ENCODE data around the gene EFTUD2. TPM values are rescaled to one million over a fixed set of nuclear protein-coding genes. Genes with fewer than 3 reads are reported as not detected.

The EFTUD2 gene
- total RNA-seq, 1 donor from 2014 or later, result 68.1 TPM

- DNase-seq (ENCODE audit: missing footprints) (no peak), ATAC-seq (no peak)
- intact Hi-C loops (cut with DNase I), result loop anchor here (1.0 to 5.0 kb wide), 3 partner anchors 34 to 91 kb away; partner anchors contain the start of gene GJC1
These were observed 33.3 kb downstream of the EFTUD2 start for GRCh38 chr17:44865931-44866330.

GRCh38 chr17:44865231-44865660, 34.0 kb downstream of the EFTUD2 start:
- ATAC-seq (peak; percentile 61), DNase-seq (ENCODE audit: missing footprints) (peak; percentile 78)
- intact Hi-C loops (cut with DNase I), result loop anchor here (1.0 to 5.0 kb wide), 3 partner anchors 33 to 90 kb away; partner anchors contain the start of gene GJC1

- no peak for ATAC-seq
- DNase-seq (ENCODE audit: missing footprints), result no peak
- intact Hi-C loops (cut with DNase I), result loop anchor here (1.0 to 5.0 kb wide), 3 partner anchors 33 to 90 kb away; partner anchors contain the start of gene GJC1
These were observed 34.4 kb downstream of the EFTUD2 start for GRCh38 chr17:44864831-44865230.

GRCh38 chr17:44863061-44863918, 36.0 kb downstream of the EFTUD2 start:
- no peak for ATAC-seq
- no peak for DNase-seq (ENCODE audit: missing footprints)
- intact Hi-C loops (cut with DNase I), result no loop called here

- DNase-seq (ENCODE audit: missing footprints), result no peak
- ATAC-seq, result no peak
- intact Hi-C loops (cut with DNase I), result no loop called here
These were observed 36.8 kb downstream of the EFTUD2 start for GRCh38 chr17:44862278-44862914.

GRCh38 chr17:44859701-44860100, 39.5 kb downstream of the EFTUD2 start:
- intact Hi-C loops (cut with DNase I), result no loop called here
- DNase-seq (ENCODE audit: missing footprints), result no peak
- no peak for ATAC-seq

- intact Hi-C loops (cut with DNase I), result no loop called here
- no peak for ATAC-seq
- no peak for DNase-seq (ENCODE audit: missing footprints)
These were observed 45.1 kb downstream of the EFTUD2 start for GRCh38 chr17:44854192-44854591.

- intact Hi-C loops (cut with DNase I), result no loop called here
- DNase-seq (ENCODE audit: missing footprints), result no peak
- peak; percentile 53 for ATAC-seq
These were observed 48.6 kb downstream of the EFTUD2 start for GRCh38 chr17:44850612-44851011.

GRCh38 chr17:44850025-44850424, 49.2 kb downstream of the EFTUD2 start:
- intact Hi-C loops (cut with DNase I), result no loop called here
- no peak for ATAC-seq
- DNase-seq (ENCODE audit: missing footprints), result no peak

GRCh38 chr17:44848961-44849489, 50.2 kb downstream of the EFTUD2 start:
- intact Hi-C loops (cut with DNase I), result no loop called here
- ATAC-seq (no peak), DNase-seq (ENCODE audit: missing footprints) (no peak)

- intact Hi-C loops (cut with DNase I), result no loop called here
- ATAC-seq (no peak), DNase-seq (ENCODE audit: missing footprints) (no peak)
These were observed 50.9 kb downstream of the EFTUD2 start for GRCh38 chr17:44848257-44848795.

- peak; percentile 40 for ATAC-seq
- no peak for DNase-seq (ENCODE audit: missing footprints)
- intact Hi-C loops (cut with DNase I), result no loop called here
These were observed 51.7 kb downstream of the EFTUD2 start, which contains the start of gene HIGD1B for GRCh38 chr17:44847586-44847985. TSS of gene HIGD1B (plus strand) at chr17:44847883. CDS start at chr17:44848153, 270 bp downstream.

GRCh38 chr17:44846206-44846605, 53.0 kb downstream of the EFTUD2 start:
- DNase-seq (ENCODE audit: missing footprints) (no peak), ATAC-seq (no peak)
- intact Hi-C loops (cut with DNase I), result no loop called here

- DNase-seq (ENCODE audit: missing footprints) (no peak), ATAC-seq (peak; percentile 68)
- intact Hi-C loops (cut with DNase I), result no loop called here
These were observed 54.8 kb downstream of the EFTUD2 start for GRCh38 chr17:44844390-44844830.

- DNase-seq (ENCODE audit: missing footprints) (no peak), ATAC-seq (peak; percentile 77)
- intact Hi-C loops (cut with DNase I), result no loop called here
These were observed 56.5 kb downstream of the EFTUD2 start for GRCh38 chr17:44842748-44843147.

GRCh38 chr17:44840936-44841335, 58.3 kb downstream of the EFTUD2 start:
- intact Hi-C loops (cut with DNase I), result no loop called here
- no peak for DNase-seq (ENCODE audit: missing footprints)
- no peak for ATAC-seq

GRCh38 chr17:44840274-44840673, 59.0 kb downstream of the EFTUD2 start:
- ATAC-seq (no peak), DNase-seq (ENCODE audit: missing footprints) (no peak)
- intact Hi-C loops (cut with DNase I), result no loop called here

- DNase-seq (ENCODE audit: missing footprints), result no peak
- intact Hi-C loops (cut with DNase I), result no loop called here
- no peak for ATAC-seq
These were observed 62.0 kb downstream of the EFTUD2 start for GRCh38 chr17:44837196-44837595.

- intact Hi-C loops (cut with DNase I), result loop anchor here (5.0 kb wide), 1 partner anchor 34 kb away; no protein-coding TSS in a partner anchor
- no peak for ATAC-seq
- DNase-seq (ENCODE audit: missing footprints), result no peak
These were observed 66.4 kb downstream of the EFTUD2 start for GRCh38 chr17:44832805-44833204.
